GM21717 (cell line): Measurements from ENCODE around the gene ADAMTS12.

Source experiments
- ATAC-seq: cut with Tn5 transposase; IDR thresholded peaks from one replicate; pipeline ENCODE4 v1.9.1; 2021; ENCODE audit warnings: mild to moderate bottlenecking, moderate library complexity; ENCODE audit not compliant: unreplicated experiment

ADAMTS12 gene

GRCh38 chr5:33719769-33720168, 172.0 kb downstream of the ADAMTS12 start:
- no peak for ATAC-seq

- no peak for ATAC-seq
These were observed 176.1 kb downstream of the ADAMTS12 start for GRCh38 chr5:33715661-33716060.

- ATAC-seq, result no peak
These were observed 178.5 kb downstream of the ADAMTS12 start for GRCh38 chr5:33713136-33713765.

GRCh38 chr5:33712664-33713063, 179.1 kb downstream of the ADAMTS12 start:
- no peak for ATAC-seq

- no peak for ATAC-seq
These were observed 180.6 kb downstream of the ADAMTS12 start for GRCh38 chr5:33711094-33711679.

GRCh38 chr5:33702867-33703266, 188.9 kb downstream of the ADAMTS12 start:
- ATAC-seq, result no peak

GRCh38 chr5:33701951-33702350, 189.8 kb downstream of the ADAMTS12 start:
- no peak for ATAC-seq

GRCh38 chr5:33701251-33701650, 190.5 kb downstream of the ADAMTS12 start:
- no peak for ATAC-seq

GRCh38 chr5:33696411-33696810, 195.4 kb downstream of the ADAMTS12 start:
- no peak for ATAC-seq

GRCh38 chr5:33692980-33693379, 198.8 kb downstream of the ADAMTS12 start:
- no peak for ATAC-seq

- no peak for ATAC-seq
These were observed 199.9 kb downstream of the ADAMTS12 start for GRCh38 chr5:33691856-33692255.

GRCh38 chr5:33690374-33691135, 201.2 kb downstream of the ADAMTS12 start:
- no peak for ATAC-seq

GRCh38 chr5:33688526-33688925, 203.3 kb downstream of the ADAMTS12 start:
- ATAC-seq, result no peak

- no peak for ATAC-seq
These were observed 203.7 kb downstream of the ADAMTS12 start for GRCh38 chr5:33688066-33688465.

- ATAC-seq, result no peak
These were observed 205.7 kb downstream of the ADAMTS12 start for GRCh38 chr5:33685873-33686755.

- ATAC-seq, result no peak
These were observed 207.2 kb downstream of the ADAMTS12 start for GRCh38 chr5:33684496-33685159.

- ATAC-seq, result no peak
These were observed 212.0 kb downstream of the ADAMTS12 start for GRCh38 chr5:33679791-33680190.

GRCh38 chr5:33675958-33676464, 215.8 kb downstream of the ADAMTS12 start:
- peak; percentile 69 for ATAC-seq

- no peak for ATAC-seq
These were observed 220.0 kb downstream of the ADAMTS12 start for GRCh38 chr5:33671700-33672291.
